ENCODE results near the gene C20orf202. TPM values are rescaled to one million over a fixed set of nuclear protein-coding genes. Genes with fewer than 3 reads are reported as not detected.
"Not testable (repeated sequence)": the region's sequence is repeated elsewhere in the genome, so short reads cannot be mapped to it uniquely, and the experiment has no call there.

C20orf202 gene
- total and polyA plus RNA-seq, 8 donors = 0.76 to 1.7 (median 1.3) TPM; not detected in 1

- ATAC-seq (no peak), DNase-seq (no peak)
- peaks cover 0 to 4% of the 10 kb centered on the region in 2 donors for H3K4me1 ChIP-seq
- no peak overlapping the region for H3K4me3 ChIP-seq
- H3K27ac ChIP-seq = no peak overlapping the region
- H3K9me3 ChIP-seq = no peaks in the 10 kb centered on the region
- peaks cover 0 to 3% of the 10 kb centered on the region in 2 donors for H3K27me3 ChIP-seq
- no peaks in the 10 kb centered on the region for H3K36me3 ChIP-seq
- intact Hi-C loops (cut with DNase I) = no loop called here
- no peak for TF ChIP-seq CTCF (IDR thresholded peaks at IDR 0.05)
These were observed 38.2 kb downstream of the C20orf202 start for GRCh38 chr20:1241456-1241855.

- no peak overlapping the region for H3K27ac ChIP-seq
- DNase-seq (no peak), ATAC-seq (no peak)
- no peak for TF ChIP-seq CTCF (IDR thresholded peaks at IDR 0.05)
- no peaks in the 10 kb centered on the region for H3K36me3 ChIP-seq
- H3K27me3 ChIP-seq = peaks cover 0 to 3% of the 10 kb centered on the region in 2 donors
- H3K9me3 ChIP-seq = no peaks in the 10 kb centered on the region
- intact Hi-C loops (cut with DNase I) = no loop called here
- H3K4me1 ChIP-seq = peaks cover 0 to 4% of the 10 kb centered on the region in 2 donors
- H3K4me3 ChIP-seq = no peak overlapping the region
These were observed 38.8 kb downstream of the C20orf202 start for GRCh38 chr20:1242099-1242498.

GRCh38 chr20:1242530-1242929 is 39.3 kb downstream of the C20orf202 start:
- no peak for ATAC-seq
- intact Hi-C loops (cut with DNase I) = no loop called here

GRCh38 chr20:1245578-1245977 is 42.3 kb downstream of the C20orf202 start:
- H3K4me3 ChIP-seq = no peak overlapping the region
- DNase-seq (no peak), ATAC-seq (no peak)
- intact Hi-C loops (cut with DNase I) = no loop called here
- no peak for TF ChIP-seq CTCF (IDR thresholded peaks at IDR 0.05)
- no peaks in the 10 kb centered on the region for H3K27me3 ChIP-seq
- no peaks in the 10 kb centered on the region for H3K36me3 ChIP-seq
- H3K27ac ChIP-seq = no peak overlapping the region
- no peaks in the 10 kb centered on the region for H3K9me3 ChIP-seq
- H3K4me1 ChIP-seq = peaks cover 0 to 4% of the 10 kb centered on the region in 2 donors

More at GRCh38 chr20:1242530-1242929, 39.3 kb downstream of the C20orf202 start:
- TF ChIP-seq CTCF (IDR thresholded peaks at IDR 0.05) = no peak
- H3K4me1 ChIP-seq = peaks cover 0 to 4% of the 10 kb centered on the region in 2 donors
- DNase-seq = no peak
- H3K9me3 ChIP-seq = no peaks in the 10 kb centered on the region
- no peak overlapping the region for H3K27ac ChIP-seq
- H3K27me3 ChIP-seq = peaks cover 0 to 3% of the 10 kb centered on the region in 2 donors
- H3K4me3 ChIP-seq = no peak overlapping the region
- H3K36me3 ChIP-seq = no peaks in the 10 kb centered on the region

GRCh38 chr20:1247689-1248088 is 44.4 kb downstream of the C20orf202 start:
- no peaks in the 10 kb centered on the region for H3K27me3 ChIP-seq
- H3K4me3 ChIP-seq = no peak overlapping the region
- no peak for TF ChIP-seq CTCF (IDR thresholded peaks at IDR 0.05)
- DNase-seq (no peak), ATAC-seq (no peak)
- no peaks in the 10 kb centered on the region for H3K4me1 ChIP-seq
- intact Hi-C loops (cut with DNase I) = no loop called here
- no peaks in the 10 kb centered on the region for H3K9me3 ChIP-seq
- no peak overlapping the region for H3K27ac ChIP-seq
- H3K36me3 ChIP-seq = no peaks in the 10 kb centered on the region

GRCh38 chr20:1250282-1250681 is 47.0 kb downstream of the C20orf202 start:
- H3K27ac ChIP-seq; intact Hi-C loops (cut with DNase I); H3K4me1 ChIP-seq; H3K9me3 ChIP-seq; ATAC-seq; H3K4me3 ChIP-seq; DNase-seq; H3K36me3 ChIP-seq: not testable (repeated sequence)
- peaks cover 0 to 18% of the 10 kb centered on the region in 2 donors for H3K27me3 ChIP-seq
